Kasumi-1 (cell line): ENCODE results near the gene EPHA5.
"Not testable (repeated sequence)": the region's sequence is repeated elsewhere in the genome, so short reads cannot be mapped to it uniquely, and the experiment has no call there.

ENCODE experiments used
- DNase-seq, 2 experiments: peaks; one replicate each; lab custom pipeline; 2025; lab: John Stamatoyannopoulos, UW

Gene EPHA5

DNA sequence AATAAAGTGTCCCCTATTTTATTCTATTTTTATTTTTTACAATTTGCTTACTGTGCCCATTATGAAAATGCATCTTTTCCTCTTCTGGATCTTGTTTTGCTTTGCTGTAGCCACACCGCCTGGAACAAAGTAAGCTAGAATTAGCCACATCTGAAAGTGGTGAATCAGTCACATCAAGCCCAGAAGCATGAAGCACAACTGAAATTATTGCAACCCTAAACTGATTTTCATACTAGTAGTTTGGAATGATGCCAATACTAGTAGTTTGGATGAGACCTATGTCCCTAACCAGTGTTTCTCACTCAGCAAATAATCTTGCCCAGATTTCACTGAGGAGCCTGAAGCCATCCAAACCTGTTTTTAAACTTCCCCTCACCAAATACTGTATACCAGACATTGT lies 303.0 kb downstream of the EPHA5 start:
- DNase-seq, result no peak

DNA sequence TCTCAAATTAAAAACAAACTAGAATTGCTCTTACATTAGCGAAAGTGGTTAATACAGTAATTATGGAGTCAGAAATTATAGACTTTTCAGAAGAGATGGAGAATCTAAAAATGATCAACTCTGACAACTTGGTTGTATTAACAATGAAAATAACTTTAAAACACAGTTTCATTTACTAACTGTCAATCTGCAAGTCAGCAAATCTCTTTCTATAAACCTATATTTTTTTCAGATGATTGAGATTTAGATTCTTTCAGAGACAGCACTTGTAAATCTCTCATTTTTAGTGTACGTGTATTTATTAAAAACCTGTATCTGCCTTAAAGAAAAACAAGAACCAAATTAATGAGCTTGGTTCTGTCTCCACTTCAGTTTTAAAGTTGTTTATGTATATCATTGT lies 311.4 kb downstream of the EPHA5 start:
- DNase-seq, result no peak

DNA sequence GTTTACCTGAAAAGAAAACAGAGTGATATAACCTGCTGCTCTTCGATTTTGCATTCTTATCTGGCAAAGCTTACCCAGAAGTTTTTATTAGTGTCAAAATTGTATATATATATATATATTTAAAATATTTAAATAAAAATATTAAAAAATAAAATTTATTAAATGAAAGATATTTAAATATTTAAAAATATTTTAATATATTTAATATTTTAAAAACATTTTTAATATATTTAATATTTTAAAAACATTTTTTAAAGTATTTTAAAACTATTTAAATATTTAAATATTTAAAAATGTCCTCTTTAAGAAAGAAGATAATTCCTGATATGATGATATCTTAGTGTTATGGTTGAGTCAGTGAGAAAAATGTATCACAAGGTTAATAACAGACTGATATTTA lies 317.2 kb downstream of the EPHA5 start:
- DNase-seq, result no peak

DNA sequence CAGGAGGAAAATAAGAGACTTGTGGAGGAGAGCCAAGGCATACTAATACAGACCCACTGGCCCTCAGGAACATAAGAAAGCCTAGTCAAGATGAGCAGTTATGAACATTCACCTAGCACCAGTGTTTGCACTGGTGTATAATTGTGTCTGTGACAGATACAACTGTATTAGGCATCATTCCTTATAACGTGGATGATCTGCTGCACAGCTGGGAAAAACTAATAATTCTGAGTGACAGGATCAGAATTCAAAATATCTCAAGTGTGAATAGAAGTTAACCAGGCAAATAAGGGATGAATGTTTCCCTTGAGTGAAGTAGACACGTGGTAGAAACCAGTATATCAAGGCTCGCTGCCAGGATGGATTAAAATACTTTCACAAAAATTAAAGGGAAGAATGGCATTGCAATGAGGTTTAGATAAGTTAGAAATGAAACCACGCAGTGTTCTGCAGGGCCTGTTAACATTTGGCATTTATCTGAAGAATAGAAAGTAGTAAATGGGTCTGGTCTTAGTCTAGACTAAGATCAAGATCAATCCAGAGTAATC lies 325.9 kb downstream of the EPHA5 start:
- no peak for DNase-seq

GRCh38 chr4:65343342-65343741 lies 326.9 kb downstream of the EPHA5 start:
- no peak for DNase-seq

GRCh38 chr4:65341557-65341956 lies 328.7 kb downstream of the EPHA5 start:
- DNase-seq, result no peak

DNA sequence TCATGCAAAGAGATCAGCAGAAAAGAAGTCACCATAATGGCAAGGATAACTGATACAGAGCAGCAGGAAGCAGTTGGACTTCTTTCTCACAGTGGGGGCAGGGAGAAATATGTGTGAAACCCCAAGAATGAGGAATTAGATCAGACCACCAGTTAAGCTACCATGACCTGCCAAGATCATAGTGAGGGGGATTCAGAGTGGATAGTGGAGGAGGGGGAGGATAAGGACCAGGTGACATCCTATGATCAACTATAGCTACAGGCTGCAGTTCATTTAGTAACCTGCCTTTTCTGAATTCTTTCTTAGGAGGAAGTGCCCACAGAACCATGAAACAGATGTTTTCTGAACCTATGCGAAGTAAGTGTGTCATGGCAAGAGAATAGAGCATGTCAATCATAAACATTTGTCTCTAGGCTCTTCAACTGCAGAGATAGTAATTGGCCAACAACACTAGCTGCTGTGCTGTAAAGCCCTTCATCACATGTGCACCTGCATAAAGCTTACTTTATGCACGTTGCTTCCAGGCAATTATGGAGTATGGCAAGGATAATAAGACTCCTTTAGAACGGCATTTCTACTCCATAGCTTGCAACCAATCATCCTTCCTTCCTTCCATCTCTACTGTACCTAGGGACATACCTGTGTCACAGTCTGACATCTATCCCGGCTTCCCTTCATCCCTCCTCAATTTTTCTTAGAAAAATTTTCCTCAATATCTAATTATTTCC lies 329.7 kb downstream of the EPHA5 start:
- peak in 1 of 2 experiments; percentile 23 for DNase-seq

GRCh38 chr4:65337371-65337770 lies 332.9 kb downstream of the EPHA5 start:
- no peak for DNase-seq

DNA sequence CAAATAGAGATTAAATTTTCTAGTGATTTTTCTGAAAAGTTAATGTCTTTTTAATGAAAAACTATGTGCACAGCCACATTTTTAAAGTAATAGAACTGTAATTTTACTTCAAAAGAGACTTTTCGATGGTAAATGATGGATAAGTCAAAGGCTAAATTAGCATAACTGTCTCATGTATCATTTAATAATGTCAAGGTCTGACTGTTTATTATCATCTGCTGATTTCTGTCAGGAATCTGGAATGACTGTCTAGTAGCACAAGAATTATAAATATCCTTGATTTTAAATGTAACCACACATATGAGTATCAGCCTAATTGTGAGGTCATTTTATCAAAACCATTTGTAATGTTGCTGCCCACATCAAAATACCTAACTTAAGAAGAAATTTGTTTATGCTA lies 333.8 kb downstream of the EPHA5 start:
- no peak for DNase-seq

GRCh38 chr4:65316534-65316933 lies 353.8 kb downstream of the EPHA5 start:
- DNase-seq, result no peak

- no peak for DNase-seq
Measured at GRCh38 chr4:65311120-65311519, 359.2 kb downstream of the EPHA5 start.

DNA sequence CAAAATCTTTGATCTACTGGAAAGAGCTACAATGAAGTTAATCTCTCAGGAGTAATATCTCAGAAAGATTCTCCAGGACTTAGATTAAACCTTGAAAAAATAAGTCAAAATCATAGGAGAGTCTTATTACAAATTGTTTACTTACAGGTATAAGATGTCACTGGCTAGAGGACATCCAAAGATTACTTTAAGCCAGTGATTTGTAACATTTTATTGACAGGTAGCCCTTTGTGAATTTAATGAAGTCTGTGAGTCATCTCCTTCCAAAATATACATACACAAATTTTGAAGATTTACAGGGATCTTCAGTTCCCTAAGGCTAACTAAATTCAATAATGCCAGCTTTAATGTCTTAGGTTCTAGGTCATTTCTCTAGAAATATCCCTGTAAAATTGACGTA lies 359.7 kb downstream of the EPHA5 start:
- DNase-seq, result no peak

DNA sequence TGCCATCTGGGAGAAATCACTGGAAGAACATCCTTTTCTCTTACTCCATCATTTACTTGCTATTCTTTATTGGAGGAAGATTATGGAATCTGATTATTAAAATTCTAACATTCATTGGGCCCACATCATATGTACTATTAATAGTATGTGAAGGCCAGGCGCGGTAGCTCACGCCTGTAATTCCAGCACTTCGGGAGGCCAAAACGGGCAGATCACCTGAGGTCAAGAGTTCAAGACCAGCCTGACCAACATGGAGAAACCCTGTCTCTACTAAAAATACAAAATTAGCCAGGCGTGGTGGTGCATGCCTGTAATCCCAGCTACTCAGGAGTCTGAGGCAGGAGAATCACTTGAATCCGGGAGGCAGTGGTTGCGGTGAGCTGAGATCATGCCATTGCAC lies 361.7 kb downstream of the EPHA5 start:
- DNase-seq, result not testable (repeated sequence)

DNA sequence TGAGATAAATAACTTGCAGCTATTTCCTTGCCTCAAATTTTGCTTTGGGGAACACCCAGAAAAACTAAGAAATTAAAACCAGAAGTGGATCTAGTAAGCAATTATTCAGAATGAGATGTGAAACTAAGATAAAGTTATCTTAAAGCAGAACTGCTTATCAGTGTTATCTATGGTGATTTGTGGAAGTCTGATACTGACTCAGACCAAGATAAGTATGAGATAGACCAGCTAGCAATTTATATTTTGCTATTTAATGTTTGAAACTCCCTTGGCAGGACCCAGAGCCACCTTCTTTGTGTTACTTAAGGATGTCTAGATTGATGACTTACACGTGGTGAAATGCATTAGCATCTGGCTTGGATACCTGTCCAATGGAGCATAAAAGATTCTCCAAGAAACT lies 368.1 kb downstream of the EPHA5 start:
- DNase-seq, result no peak

DNA sequence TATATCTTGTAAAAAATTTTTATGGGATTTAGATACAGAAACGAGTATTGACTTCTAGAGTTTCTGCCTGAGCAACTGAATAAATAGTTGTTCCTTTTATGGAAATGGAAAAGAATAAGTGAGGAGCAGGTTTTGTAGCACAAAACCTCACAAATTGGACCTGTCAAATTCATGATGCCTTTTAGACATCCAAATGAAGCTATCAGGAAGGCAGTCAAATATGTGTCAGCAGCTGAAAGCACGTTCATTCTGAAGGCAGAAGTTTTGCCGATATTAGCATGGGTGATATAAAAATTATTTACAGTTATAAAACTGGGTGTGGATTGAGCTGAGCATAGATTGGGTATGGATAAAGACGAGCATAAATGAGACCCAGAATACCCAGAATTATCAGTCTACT lies 374.0 kb downstream of the EPHA5 start:
- no peak for DNase-seq

DNA sequence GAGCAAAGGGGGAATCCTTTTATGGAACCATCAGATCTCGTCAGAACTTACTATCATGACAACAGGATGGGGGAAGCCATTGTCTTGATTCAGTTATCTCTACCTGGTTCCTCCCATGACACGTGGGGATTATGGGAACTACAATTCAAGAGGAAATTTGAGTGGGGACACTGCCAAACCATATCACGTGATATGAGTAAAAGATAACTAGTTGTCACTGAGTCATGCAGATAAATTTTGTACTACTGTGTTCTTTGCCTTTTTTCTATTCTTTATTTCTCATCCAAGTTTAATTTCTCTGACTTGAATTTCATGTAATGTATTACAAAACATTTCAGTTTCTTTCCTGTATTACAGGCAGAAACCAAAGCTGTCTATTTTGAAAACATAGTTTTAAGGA lies 383.2 kb downstream of the EPHA5 start:
- DNase-seq, result no peak
